Anterior cingulate cortex (tissue), 58 donors: ENCODE measurements around the gene AEBP1.
"Not testable (repeated sequence)": the region's sequence is repeated elsewhere in the genome, so short reads cannot be mapped to it uniquely, and the experiment has no call there.

ENCODE experiments used
- DNase-seq, 58 donors: peaks; one replicate each; lab custom pipeline; 2025; lab: John Stamatoyannopoulos, UW

The AEBP1 gene

GRCh38 chr7:44113764-44114354 lies 9.7 kb downstream of the AEBP1 start:
- DNase-seq = no peak

- peak in 55 of 58 donors; percentile 14 to 91 (median 72) for DNase-seq
These were observed 10.6 kb downstream of the AEBP1 start for GRCh38 chr7:44114586-44115310.

GRCh38 chr7:44116087-44116788 lies 12.1 kb downstream of the AEBP1 start:
- no peak for DNase-seq

- no peak for DNase-seq
These were observed 12.9 kb downstream of the AEBP1 start for GRCh38 chr7:44116789-44117666.

GRCh38 chr7:44117801-44118429 lies 13.8 kb downstream of the AEBP1 start:
- no peak for DNase-seq

- no peak for DNase-seq
These were observed 15.8 kb downstream of the AEBP1 start for GRCh38 chr7:44119829-44120380.

GRCh38 chr7:44120395-44120794 lies 16.2 kb downstream of the AEBP1 start:
- no peak for DNase-seq

GRCh38 chr7:44121761-44122420 lies 17.7 kb downstream of the AEBP1 start:
- no peak for DNase-seq

GRCh38 chr7:44122529-44122928 lies 18.4 kb downstream of the AEBP1 start:
- no peak for DNase-seq

- peak; percentile 59 to 99 (median 96) for DNase-seq
These were observed 19.3 kb downstream of the AEBP1 start, which contains the start of gene POLD2 for GRCh38 chr7:44123190-44124003. Gene POLD2, minus strand, starts transcription at chr7:44123548. Its CDS starts 1,495 bp downstream, at chr7:44122053.

GRCh38 chr7:44124822-44125202 lies 20.7 kb downstream of the AEBP1 start:
- no peak for DNase-seq

- not testable (repeated sequence) for DNase-seq
These were observed 22.4 kb downstream of the AEBP1 start for GRCh38 chr7:44126574-44126973.

GRCh38 chr7:44127161-44127560 lies 23.0 kb downstream of the AEBP1 start:
- no peak for DNase-seq

GRCh38 chr7:44128721-44129582 lies 24.8 kb downstream of the AEBP1 start:
- DNase-seq = no peak

GRCh38 chr7:44131173-44132029 lies 27.3 kb downstream of the AEBP1 start:
- DNase-seq = no peak

- no peak for DNase-seq
These were observed 27.9 kb downstream of the AEBP1 start for GRCh38 chr7:44132039-44132438.
